ENCODE data around the gene RGS8. TPM values are rescaled to one million over a fixed set of nuclear protein-coding genes. Genes with fewer than 3 reads are reported as not detected.

The RGS8 gene
- total and polyA plus RNA-seq, 2 donors (not counting 1 experiment from before 2014, with no cell fraction given): not detected

GRCh38 chr1:182731852-182732575, 47.6 kb upstream of the RGS8 start:
- Mint-ChIP-seq H3K4me1 (no peaks in the 10 kb centered on the region), H3K27ac (no peak overlapping the region), H3K4me3 (no peak overlapping the region), H3K9me3 (ENCODE audit: insufficient read depth) (no peaks in the 10 kb centered on the region), H3K27me3 (peaks cover 4% of the 10 kb centered on the region)
- POLR2A ChIA-PET: no interaction called here
- Histone ChIP-seq H3K4me1 (ENCODE audit: control insufficient read depth in 2 of 2, insufficient read depth in 2 of 2, low read length in 2 of 2) (no peaks in the 10 kb centered on the region), H3K9ac (ENCODE audit: low read length) (no peak overlapping the region), H4K20me1 (ENCODE audit: control insufficient read depth, insufficient read depth, low read length, poor library complexity, severe bottlenecking) (no peaks in the 10 kb centered on the region), H3K27ac (ENCODE audit: low read length in 2 of 2) (no peak overlapping the region), H3K79me2 (ENCODE audit: control insufficient read depth, insufficient read depth, low read length) (no peaks in the 10 kb centered on the region), H3K36me3 (replicated peaks in 1 of 2; ENCODE audit: control extremely low read depth in 1 of 2, control insufficient read depth in 1 of 2, extremely low read depth in 1 of 2, insufficient read depth in 2 of 2, low read length in 1 of 2) (no peaks in the 10 kb centered on the region), H3K4me3 (ENCODE audit: control extremely low read depth in 1 of 5, extremely low read depth in 1 of 5, insufficient read depth in 1 of 5, low read depth in 2 of 5, low read length in 4 of 5) (no peak overlapping the region), H3K4me2 (replicated peaks; ENCODE audit: low read depth, low read length, poor library complexity, severe bottlenecking) (no peak overlapping the region), H3K9me3 (ENCODE audit: control extremely low read depth in 1 of 3, control insufficient read depth in 2 of 3, insufficient read depth in 1 of 3, low read length in 2 of 3) (no peaks in the 10 kb centered on the region), H2AFZ (ENCODE audit: insufficient read depth, low read depth, low read length, poor library complexity, severe bottlenecking) (no peak overlapping the region), H3K27me3 (replicated peaks in 1 of 4; ENCODE audit: control extremely low read depth in 1 of 4, control insufficient read depth in 3 of 4, insufficient read depth in 4 of 4, low read length in 3 of 4) (no peaks in the 10 kb centered on the region)
- intact Hi-C loops (cut with micrococcal nuclease): no loop called here
- DNase-seq: no peak
- no peak for TF ChIP-seq CTCF (IDR thresholded peaks at IDR 0.05)
- TF ChIP-seq EZH2 (IDR thresholded peaks at IDR 0.05; ENCODE audit: borderline replicate concordance, insufficient read depth, low read depth, low read length, poor library complexity, severe bottlenecking): no peak
- CTCF ChIA-PET: no interaction called here
- ATAC-seq (ENCODE audit: low read depth): no peak
- 73% methylated on average over 2 of the region's 4 CpGs for WGBS (ENCODE audit: insufficient coverage)

GRCh38 chr1:182726912-182727311, 42.5 kb upstream of the RGS8 start:
- DNase-seq (no peak), ATAC-seq (ENCODE audit: low read depth) (no peak)
- no peak overlapping the region for H3K27ac Mint-ChIP-seq
- Histone ChIP-seq H4K20me1 (ENCODE audit: control insufficient read depth, insufficient read depth, low read length, poor library complexity, severe bottlenecking) (no peaks in the 10 kb centered on the region), H2AFZ (ENCODE audit: insufficient read depth, low read depth, low read length, poor library complexity, severe bottlenecking) (no peak overlapping the region), H3K4me3 (ENCODE audit: control extremely low read depth in 1 of 5, extremely low read depth in 1 of 5, insufficient read depth in 1 of 5, low read depth in 2 of 5, low read length in 4 of 5) (no peak overlapping the region), H3K9ac (ENCODE audit: low read length) (no peak overlapping the region), H3K9me3 (ENCODE audit: control extremely low read depth in 1 of 3, control insufficient read depth in 2 of 3, insufficient read depth in 1 of 3, low read length in 2 of 3) (no peaks in the 10 kb centered on the region), H3K27ac (ENCODE audit: low read length in 2 of 2) (no peak overlapping the region), H3K79me2 (ENCODE audit: control insufficient read depth, insufficient read depth, low read length) (no peaks in the 10 kb centered on the region), H3K27me3 (replicated peaks in 1 of 4; ENCODE audit: control extremely low read depth in 1 of 4, control insufficient read depth in 3 of 4, insufficient read depth in 4 of 4, low read length in 3 of 4) (no peaks in the 10 kb centered on the region), H3K36me3 (replicated peaks in 1 of 2; ENCODE audit: control extremely low read depth in 1 of 2, control insufficient read depth in 1 of 2, extremely low read depth in 1 of 2, insufficient read depth in 2 of 2, low read length in 1 of 2) (no peaks in the 10 kb centered on the region), H3K4me2 (replicated peaks; ENCODE audit: low read depth, low read length, poor library complexity, severe bottlenecking) (no peak overlapping the region), H3K4me1 (ENCODE audit: control insufficient read depth in 2 of 2, insufficient read depth in 2 of 2, low read length in 2 of 2) (no peaks in the 10 kb centered on the region)
- ChIA-PET POLR2A (no interaction called here), CTCF (no interaction called here)
- H3K27me3 Mint-ChIP-seq: no peaks in the 10 kb centered on the region
- TF ChIP-seq CTCF (IDR thresholded peaks at IDR 0.05) (no peak), EZH2 (IDR thresholded peaks at IDR 0.05; ENCODE audit: borderline replicate concordance, insufficient read depth, low read depth, low read length, poor library complexity, severe bottlenecking) (no peak)
- WGBS (ENCODE audit: insufficient coverage): no CpG with 5 or more reads among the region's 1 CpG
- no peaks in the 10 kb centered on the region for H3K4me1 Mint-ChIP-seq
- no peak overlapping the region for H3K4me3 Mint-ChIP-seq
- no peaks in the 10 kb centered on the region for H3K9me3 Mint-ChIP-seq (ENCODE audit: insufficient read depth)
- intact Hi-C loops (cut with micrococcal nuclease): no loop called here
